ENCODE measurements around the gene DNAJB4. TPM values are rescaled to one million over a fixed set of nuclear protein-coding genes. Genes with fewer than 3 reads are reported as not detected.

DNAJB4 gene
- 10 to 100 TPM; 26.8 to 30.7 (median 28.2) TPM for total RNA-seq
- 37.3 TPM for total RNA-seq (2013)

GRCh38 chr1:78004719-78005447, at the start of gene DNAJB4:
Gene DNAJB4 (plus strand): TSS chr1:78004939. CDS start chr1:78005111, 172 bp downstream.
- TF ChIP-seq, protein P1, sequence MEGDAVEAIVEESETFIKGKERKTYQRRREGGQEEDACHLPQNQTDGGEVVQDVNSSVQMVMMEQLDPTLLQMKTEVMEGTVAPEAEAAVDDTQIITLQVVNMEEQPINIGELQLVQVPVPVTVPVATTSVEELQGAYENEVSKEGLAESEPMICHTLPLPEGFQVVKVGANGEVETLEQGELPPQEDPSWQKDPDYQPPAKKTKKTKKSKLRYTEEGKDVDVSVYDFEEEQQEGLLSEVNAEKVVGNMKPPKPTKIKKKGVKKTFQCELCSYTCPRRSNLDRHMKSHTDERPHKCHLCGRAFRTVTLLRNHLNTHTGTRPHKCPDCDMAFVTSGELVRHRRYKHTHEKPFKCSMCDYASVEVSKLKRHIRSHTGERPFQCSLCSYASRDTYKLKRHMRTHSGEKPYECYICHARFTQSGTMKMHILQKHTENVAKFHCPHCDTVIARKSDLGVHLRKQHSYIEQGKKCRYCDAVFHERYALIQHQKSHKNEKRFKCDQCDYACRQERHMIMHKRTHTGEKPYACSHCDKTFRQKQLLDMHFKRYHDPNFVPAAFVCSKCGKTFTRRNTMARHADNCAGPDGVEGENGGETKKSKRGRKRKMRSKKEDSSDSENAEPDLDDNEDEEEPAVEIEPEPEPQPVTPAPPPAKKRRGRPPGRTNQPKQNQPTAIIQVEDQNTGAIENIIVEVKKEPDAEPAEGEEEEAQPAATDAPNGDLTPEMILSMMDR (IDR thresholded peaks at IDR 0.05), result no peak
- peak within 1 kb of the TSS; percentile 93 for H3K4me3 ChIP-seq (ENCODE audit: low read length)
- peak within 1 kb of the TSS; percentile 82 for H3K27ac ChIP-seq (ENCODE audit: low read length)
- H3K4me1 ChIP-seq (ENCODE audit: control insufficient read depth, insufficient read depth, low read length), result no peaks in the 10 kb centered on the region
- Mint-ChIP-seq H3K27ac (peak within 1 kb of the TSS; percentile 92 to 100), H3K9me3 (no peaks in the 10 kb centered on the region), H3K4me3 (peak within 1 kb of the TSS; percentile 97), H3K4me1 (peaks cover 23 to 33% of the 10 kb centered on the region in 2 donors), H3K36me3 (no peaks in the 10 kb centered on the region), H3K27me3 (ENCODE audit: low read depth in 2 of 2) (no peaks in the 10 kb centered on the region)
- H3K36me3 ChIP-seq (ENCODE audit: control insufficient read depth, insufficient read depth, low read length), result no peaks in the 10 kb centered on the region
- 0% methylated on average over 9 of the region's 12 CpGs for WGBS (ENCODE audit: insufficient coverage)
- no peaks in the 10 kb centered on the region for H3K9me3 ChIP-seq (ENCODE audit: control insufficient read depth, insufficient read depth, low read length)
- no peaks in the 10 kb centered on the region for H3K27me3 ChIP-seq (ENCODE audit: control insufficient read depth, insufficient read depth, low read length)
- intact Hi-C loops (cut with micrococcal nuclease), result loop anchor here (1.0 kb wide), 1 partner anchor 26 kb away; the partner anchor contains the start of gene FUBP1
- ATAC-seq (peak; percentile 97 to 99 (median 97)), DNase-seq (peak; percentile 34 to 93)

DNA sequence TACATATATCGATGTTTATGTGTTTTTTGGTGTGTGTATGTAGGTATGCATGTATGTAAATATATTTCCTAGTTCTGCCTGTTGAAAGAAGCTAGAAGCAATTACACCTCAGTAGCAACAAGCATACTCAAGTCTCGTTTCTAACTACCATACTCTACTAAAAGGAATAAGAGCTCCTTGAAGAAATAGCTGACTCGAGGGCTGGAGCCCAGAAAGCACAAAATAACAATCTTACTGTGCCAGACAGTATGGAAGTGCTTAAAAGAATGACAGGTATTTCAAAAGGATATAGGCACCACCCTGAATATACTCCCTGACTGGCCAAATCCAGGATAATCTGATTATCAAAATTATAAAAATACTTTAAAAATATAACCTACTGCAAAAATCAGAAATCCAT, 49.0 kb upstream of the DNAJB4 start:
- Histone ChIP-seq H3K4me1 (ENCODE audit: control insufficient read depth, insufficient read depth, low read length) (peaks cover 2% of the 10 kb centered on the region), H3K4me3 (ENCODE audit: low read length) (no peak overlapping the region), H3K36me3 (ENCODE audit: control insufficient read depth, insufficient read depth, low read length) (peaks cover 99% of the 10 kb centered on the region), H3K27me3 (ENCODE audit: control insufficient read depth, insufficient read depth, low read length) (no peaks in the 10 kb centered on the region), H3K9me3 (ENCODE audit: control insufficient read depth, insufficient read depth, low read length) (no peaks in the 10 kb centered on the region), H3K27ac (ENCODE audit: low read length) (no peak overlapping the region)
- DNase-seq, result no peak
- peaks cover 26 to 34% of the 10 kb centered on the region in 2 donors for H3K4me1 Mint-ChIP-seq
- H3K36me3 Mint-ChIP-seq, result peaks cover 3% of the 10 kb centered on the region
- H3K27me3 Mint-ChIP-seq (ENCODE audit: low read depth in 2 of 2), result no peaks in the 10 kb centered on the region
- ATAC-seq, result peak; percentile 11 to 36 (median 27)
- no peaks in the 10 kb centered on the region for H3K9me3 Mint-ChIP-seq
- peak overlapping the region; percentile 9 for H3K4me3 Mint-ChIP-seq
- WGBS (ENCODE audit: insufficient coverage), result no CpG with 5 or more reads among the region's 3 CpGs
- intact Hi-C loops (cut with micrococcal nuclease), result no loop called here
- peak overlapping the region; percentile 59 to 71 for H3K27ac Mint-ChIP-seq
- TF ChIP-seq, protein P1 (IDR thresholded peaks at IDR 0.05), result no peak

DNA sequence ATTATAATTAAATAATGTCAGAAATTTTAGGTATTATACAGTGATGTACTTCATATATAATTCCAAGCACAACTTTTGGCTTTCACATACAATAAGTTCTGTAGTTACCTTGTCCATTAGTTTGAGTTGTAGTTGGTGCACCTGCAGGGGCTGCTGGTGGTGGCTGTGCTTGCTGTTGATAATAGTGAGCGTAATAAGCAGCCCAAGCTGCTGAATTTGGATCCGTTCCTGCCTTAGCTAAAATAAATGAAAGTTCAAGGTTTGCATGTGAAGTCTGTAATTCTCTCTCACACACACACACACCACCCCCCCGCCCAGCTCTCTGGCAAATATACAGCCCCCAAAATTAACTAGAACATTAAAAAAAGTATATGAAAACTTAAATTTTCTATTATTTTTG, 48.3 kb upstream of the DNAJB4 start:
- intact Hi-C loops (cut with micrococcal nuclease), result no loop called here
- TF ChIP-seq, protein P1 (IDR thresholded peaks at IDR 0.05), result no peak
- H3K4me1 ChIP-seq (ENCODE audit: control insufficient read depth, insufficient read depth, low read length), result peaks cover 2% of the 10 kb centered on the region
- no peak overlapping the region for H3K27ac ChIP-seq (ENCODE audit: low read length)
- peak overlapping the region in 1 of 2 donors; percentile 14 for H3K27ac Mint-ChIP-seq
- no peak overlapping the region for H3K4me3 Mint-ChIP-seq
- DNase-seq, result no peak
- peaks cover 11% of the 10 kb centered on the region for H3K36me3 Mint-ChIP-seq
- H3K9me3 Mint-ChIP-seq, result no peaks in the 10 kb centered on the region
- H3K27me3 ChIP-seq (ENCODE audit: control insufficient read depth, insufficient read depth, low read length), result no peaks in the 10 kb centered on the region
- peaks cover 99% of the 10 kb centered on the region for H3K36me3 ChIP-seq (ENCODE audit: control insufficient read depth, insufficient read depth, low read length)
- peaks cover 22 to 34% of the 10 kb centered on the region in 2 donors for H3K4me1 Mint-ChIP-seq
- H3K9me3 ChIP-seq (ENCODE audit: control insufficient read depth, insufficient read depth, low read length), result no peaks in the 10 kb centered on the region
- ATAC-seq, result no peak
- H3K27me3 Mint-ChIP-seq (ENCODE audit: low read depth in 2 of 2), result no peaks in the 10 kb centered on the region
- no peak overlapping the region for H3K4me3 ChIP-seq (ENCODE audit: low read length)
- 100% methylated on average over 2 of the region's 3 CpGs for WGBS (ENCODE audit: insufficient coverage)
